ENCODE results near the gene ALOX5. TPM values are rescaled to one million over a fixed set of nuclear protein-coding genes. Genes with fewer than 3 reads are reported as not detected.
"Not testable (repeated sequence)": the region's sequence is repeated elsewhere in the genome, so short reads cannot be mapped to it uniquely, and the experiment has no call there.

ALOX5 gene
- total and polyA plus RNA-seq, 8 donors = 6.2 to 44.3 (median 30.8) TPM

- WGBS, 2 donors = 89 to 91% methylated on average over 5 of the region's 5 CpGs
- TF ChIP-seq CTCF (IDR thresholded peaks at IDR 0.05) = no peak
- H3K27me3 ChIP-seq = no peaks in the 10 kb centered on the region
- no peak overlapping the region for H3K27ac ChIP-seq
- H3K4me3 ChIP-seq = no peak overlapping the region
- FAIRE-seq (no peak), DNase-seq (no peak), ATAC-seq (no peak)
- H3K9me3 ChIP-seq = no peaks in the 10 kb centered on the region
- no peaks in the 10 kb centered on the region for H3K36me3 ChIP-seq
- intact Hi-C loops (cut with DNase I) = no loop called here
- H3K4me1 ChIP-seq = no peaks in the 10 kb centered on the region
Measured at GRCh38 chr10:45386657-45387056, 12.6 kb downstream of the ALOX5 start.

- no peak for TF ChIP-seq CTCF (IDR thresholded peaks at IDR 0.05)
- FAIRE-seq (no peak), DNase-seq (no peak), ATAC-seq (no peak)
- Histone ChIP-seq H3K27me3 (no peaks in the 10 kb centered on the region), H3K4me3 (no peak overlapping the region), H3K4me1 (no peaks in the 10 kb centered on the region), H3K27ac (no peak overlapping the region), H3K9me3 (no peaks in the 10 kb centered on the region), H3K36me3 (no peaks in the 10 kb centered on the region)
- WGBS, 2 donors = 90 to 92% methylated on average over 8 of the region's 8 CpGs
- intact Hi-C loops (cut with DNase I) = no loop called here
Measured at GRCh38 chr10:45387096-45387893, 13.3 kb downstream of the ALOX5 start.

GRCh38 chr10:45389671-45390070 lies 15.7 kb downstream of the ALOX5 start:
- H3K4me1 ChIP-seq; FAIRE-seq; H3K27ac ChIP-seq; H3K9me3 ChIP-seq; DNase-seq; ATAC-seq; H3K36me3 ChIP-seq; intact Hi-C loops (cut with DNase I); H3K4me3 ChIP-seq; H3K27me3 ChIP-seq: not testable (repeated sequence)
- 92 to 95% methylated on average over 2 of the region's 2 CpGs for WGBS, 2 donors

GRCh38 chr10:45391636-45392035 lies 17.6 kb downstream of the ALOX5 start:
- intact Hi-C loops (cut with DNase I); FAIRE-seq; H3K27me3 ChIP-seq; ATAC-seq; H3K4me1 ChIP-seq; H3K9me3 ChIP-seq; DNase-seq; H3K4me3 ChIP-seq; H3K27ac ChIP-seq; H3K36me3 ChIP-seq: not testable (repeated sequence)
- 80 to 91% methylated on average over 11 to 26 of the region's 28 CpGs for whole genome bisulfite sequencing, 2 donors

- no peaks in the 10 kb centered on the region for H3K4me1 ChIP-seq
- 96 to 97% methylated on average over 7 of the region's 7 CpGs for WGBS, 2 donors
- no peak overlapping the region for H3K27ac ChIP-seq
- no peak for TF ChIP-seq CTCF (IDR thresholded peaks at IDR 0.05)
- DNase-seq = no peak
- peak in 1 of 4 donors; percentile 29 for ATAC-seq
- no peaks in the 10 kb centered on the region for H3K9me3 ChIP-seq
- H3K36me3 ChIP-seq = no peaks in the 10 kb centered on the region
- intact Hi-C loops (cut with DNase I) = no loop called here
- no peak overlapping the region for H3K4me3 ChIP-seq
- no peak for FAIRE-seq
- H3K27me3 ChIP-seq = no peaks in the 10 kb centered on the region
Measured at GRCh38 chr10:45395554-45395953, 21.5 kb downstream of the ALOX5 start.

- WGBS, 2 donors = 83 to 97% methylated on average over 1 of the region's 1 CpG
- Histone ChIP-seq H3K27ac (no peak overlapping the region), H3K4me1 (no peaks in the 10 kb centered on the region), H3K9me3 (no peaks in the 10 kb centered on the region), H3K4me3 (no peak overlapping the region), H3K36me3 (no peaks in the 10 kb centered on the region), H3K27me3 (no peaks in the 10 kb centered on the region)
- DNase-seq (no peak), FAIRE-seq (no peak), ATAC-seq (no peak)
- intact Hi-C loops (cut with DNase I) = no loop called here
- no peak for TF ChIP-seq CTCF (IDR thresholded peaks at IDR 0.05)
Measured at GRCh38 chr10:45398595-45398994, 24.6 kb downstream of the ALOX5 start.

Measured in pancreas (tissue), 10 donors.